Measurements from ENCODE around the gene GLRX5. TPM values are rescaled to one million over a fixed set of nuclear protein-coding genes. Genes with fewer than 3 reads are reported as not detected.

The GLRX5 gene
- total RNA-seq, 1 donor from 2014 or later, result 74.1 TPM

DNA sequence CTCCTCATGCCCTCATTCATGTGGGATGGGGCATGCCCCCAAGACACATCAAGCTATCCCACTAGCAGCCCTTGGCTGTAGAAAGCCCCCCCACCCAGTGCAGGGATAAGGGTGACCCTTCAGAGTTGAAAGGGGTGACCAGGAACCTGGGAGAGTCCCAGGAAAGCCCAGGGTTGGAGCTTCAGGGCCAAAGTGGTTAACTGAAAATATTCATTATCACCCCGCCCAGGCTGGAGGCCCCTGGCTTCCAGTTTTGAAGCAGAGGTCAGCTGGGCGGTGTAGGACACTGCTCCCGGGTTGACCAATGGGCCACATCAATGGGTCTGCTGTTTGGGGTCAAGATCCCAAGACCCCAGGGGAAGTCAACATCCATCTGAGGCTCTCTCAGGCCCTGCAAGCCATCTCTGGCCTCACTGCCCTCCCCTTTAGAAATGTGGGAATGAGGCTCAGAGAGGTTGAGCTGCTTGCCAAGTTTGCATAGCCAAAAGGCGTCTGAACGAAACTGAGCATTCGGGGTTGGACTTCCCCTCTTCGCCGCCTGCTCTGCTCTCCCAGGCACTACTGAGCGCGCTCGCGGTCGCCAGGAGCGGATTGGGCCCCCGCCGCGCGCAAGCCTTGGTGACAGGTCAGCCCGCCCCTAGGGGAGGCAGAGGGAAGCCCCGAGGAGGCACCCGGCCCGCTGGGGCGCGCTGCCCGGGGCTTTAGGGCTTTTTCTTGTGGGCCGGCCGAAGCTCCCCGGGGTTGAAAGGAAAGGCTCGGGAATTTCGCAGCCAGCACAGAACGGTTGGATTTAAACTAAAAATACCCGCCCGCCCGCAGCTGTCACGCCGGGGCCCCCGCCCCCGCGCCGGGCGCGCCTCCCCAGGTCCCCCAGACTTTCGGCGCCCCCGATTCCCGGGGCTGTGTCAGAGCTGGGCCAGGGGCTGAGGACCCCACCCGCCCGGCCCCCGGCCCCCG lies 19.0 kb upstream of the GLRX5 start:
- no peaks in the 10 kb centered on the region for H3K9me3 ChIP-seq (ENCODE audit: control insufficient read depth in 3 of 3, low read length in 3 of 3)
- H3K27me3 ChIP-seq (ENCODE audit: control insufficient read depth in 3 of 3, insufficient read depth in 3 of 3, low read length in 3 of 3), result no peaks in the 10 kb centered on the region
- H3K4me1 ChIP-seq (ENCODE audit: control insufficient read depth in 3 of 3, insufficient read depth in 3 of 3, low read length in 3 of 3), result peaks cover 51 to 62% (median 60%) of the 10 kb centered on the region in 3 donors

DNA sequence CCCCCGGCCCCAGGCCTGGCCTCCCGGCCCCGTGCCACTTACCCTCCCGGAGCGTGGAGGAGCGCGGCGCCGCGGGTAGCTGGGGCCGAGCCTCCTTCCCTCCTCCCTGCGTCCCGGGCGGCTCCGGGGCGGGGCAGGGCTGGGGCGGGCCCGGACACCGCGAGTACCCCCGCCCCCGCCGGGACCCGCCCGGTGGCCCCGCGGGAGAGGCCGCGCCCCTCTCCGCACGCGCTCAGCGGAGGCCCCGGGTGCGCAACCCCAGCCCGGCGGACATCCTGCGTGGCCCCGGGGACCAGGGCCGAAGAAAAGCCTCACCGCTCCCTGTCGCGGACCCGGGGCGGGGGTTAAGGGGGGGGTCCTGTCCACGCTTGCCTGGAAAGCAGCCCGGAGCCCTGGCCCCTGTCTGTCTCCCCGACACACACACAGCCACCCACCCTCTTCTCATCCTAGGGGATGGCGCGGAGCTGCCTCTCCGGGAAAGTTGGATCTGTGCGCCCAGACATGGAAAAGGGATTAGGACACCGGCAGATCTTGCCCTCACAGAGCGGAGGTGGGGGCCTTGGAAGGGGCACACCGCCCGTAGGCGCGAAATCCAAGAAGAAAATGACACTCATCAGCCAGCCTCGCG lies 18.2 kb upstream of the GLRX5 start, which contains the start of gene SYNE3:
TSS of gene SYNE3 (minus strand) at position 97 of the 628 bp plus-strand sequence. CDS start 40,829 bp downstream, outside the sequence.
- peak within 1 kb of the TSS; percentile 76 to 84 (median 79) for H3K4me3 ChIP-seq (ENCODE audit: low read length in 3 of 3)
- peak within 1 kb of the TSS; percentile 69 to 80 (median 75) for H3K9ac ChIP-seq (ENCODE audit: low read depth in 1 of 3, low read length in 3 of 3)
- no peaks in the 10 kb centered on the region for H3K9me3 ChIP-seq (ENCODE audit: control insufficient read depth in 3 of 3, low read length in 3 of 3)
- H3K27ac ChIP-seq (ENCODE audit: low read depth, low read length), result peak within 1 kb of the TSS; percentile 73
- H3K4me1 ChIP-seq (ENCODE audit: control insufficient read depth in 3 of 3, insufficient read depth in 3 of 3, low read length in 3 of 3), result peaks cover 49 to 58% (median 56%) of the 10 kb centered on the region in 3 donors
- H3K36me3 ChIP-seq (ENCODE audit: control insufficient read depth in 3 of 3, insufficient read depth in 3 of 3, low read length in 3 of 3), result no peaks in the 10 kb centered on the region
- no peaks in the 10 kb centered on the region for H3K27me3 ChIP-seq (ENCODE audit: control insufficient read depth in 3 of 3, insufficient read depth in 3 of 3, low read length in 3 of 3)

More for the DNA sequence above, 19.0 kb upstream of the GLRX5 start:
- peak overlapping the region; percentile 73 for H3K27ac ChIP-seq (ENCODE audit: low read depth, low read length)
- peak overlapping the region; percentile 69 to 80 (median 75) for H3K9ac ChIP-seq (ENCODE audit: low read depth in 1 of 3, low read length in 3 of 3)
- H3K4me3 ChIP-seq (ENCODE audit: low read length in 3 of 3), result peak overlapping the region; percentile 76 to 84 (median 79)
- H3K36me3 ChIP-seq (ENCODE audit: control insufficient read depth in 3 of 3, insufficient read depth in 3 of 3, low read length in 3 of 3), result no peaks in the 10 kb centered on the region

DNA sequence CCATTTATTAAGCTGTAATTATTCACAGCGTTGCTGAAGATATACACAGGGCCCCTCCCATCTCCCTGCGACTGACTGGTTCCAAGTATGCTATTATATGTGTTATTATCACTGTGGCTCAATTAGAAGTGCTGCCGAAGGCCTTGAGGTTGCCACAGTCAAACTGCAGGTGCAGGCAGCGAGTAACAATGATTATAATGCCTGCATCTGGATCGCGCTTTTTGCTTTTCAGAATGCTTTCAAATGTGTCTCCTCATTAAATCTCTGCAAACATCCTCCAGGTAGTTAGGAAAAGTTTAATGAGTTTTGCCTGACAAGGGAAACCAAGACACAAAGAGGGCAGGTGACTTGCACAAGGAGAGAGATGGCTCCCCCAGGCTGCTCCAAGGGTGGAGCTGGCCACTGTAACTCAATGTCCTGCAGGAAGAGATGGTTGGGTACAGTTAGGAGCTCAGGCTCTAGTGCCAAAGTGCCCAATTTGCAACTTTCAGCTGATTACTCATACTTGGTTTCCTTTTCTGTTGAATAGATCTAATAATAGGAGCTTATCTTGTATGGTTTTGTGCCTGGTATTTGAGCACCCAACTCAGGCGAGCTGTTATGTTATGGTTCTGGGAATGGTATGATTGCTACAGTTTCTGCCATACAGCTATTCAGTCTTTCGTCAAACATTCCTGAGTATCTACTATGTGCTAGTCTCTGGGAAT lies 16.7 kb upstream of the GLRX5 start:
- no peak overlapping the region for H3K4me3 ChIP-seq (ENCODE audit: low read length in 3 of 3)
- H3K4me1 ChIP-seq (ENCODE audit: control insufficient read depth in 3 of 3, insufficient read depth in 3 of 3, low read length in 3 of 3), result peaks cover 48 to 61% (median 56%) of the 10 kb centered on the region in 3 donors
- peak overlapping the region; percentile 30 for H3K27ac ChIP-seq (ENCODE audit: low read depth, low read length)
- H3K9ac ChIP-seq (ENCODE audit: low read depth in 1 of 3, low read length in 3 of 3), result no peak overlapping the region
- no peaks in the 10 kb centered on the region for H3K27me3 ChIP-seq (ENCODE audit: control insufficient read depth in 3 of 3, insufficient read depth in 3 of 3, low read length in 3 of 3)
- no peaks in the 10 kb centered on the region for H3K9me3 ChIP-seq (ENCODE audit: control insufficient read depth in 3 of 3, low read length in 3 of 3)
- no peaks in the 10 kb centered on the region for H3K36me3 ChIP-seq (ENCODE audit: control insufficient read depth in 3 of 3, insufficient read depth in 3 of 3, low read length in 3 of 3)

DNA sequence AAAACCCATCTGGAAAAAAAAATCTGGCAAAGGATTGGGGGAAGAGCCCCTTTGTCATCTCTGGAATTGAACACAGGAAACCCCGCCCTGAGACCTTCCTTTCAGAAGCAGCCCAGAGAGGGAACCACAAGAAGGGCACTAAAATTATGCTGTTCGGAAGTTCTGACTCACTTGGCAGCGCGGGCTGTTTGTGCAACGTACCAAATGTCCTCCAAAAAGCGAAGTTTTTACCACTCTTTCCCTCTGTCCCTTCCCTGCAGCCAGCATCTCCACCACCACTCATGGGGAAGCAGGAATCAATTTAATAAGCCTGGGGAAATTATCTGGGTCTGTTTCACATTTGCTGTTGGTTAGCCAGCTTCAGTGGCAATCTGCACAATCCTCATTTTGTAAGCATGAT lies 15.2 kb upstream of the GLRX5 start:
- Histone ChIP-seq H3K9me3 (ENCODE audit: control insufficient read depth in 3 of 3, low read length in 3 of 3) (no peaks in the 10 kb centered on the region), H3K9ac (ENCODE audit: low read depth in 1 of 3, low read length in 3 of 3) (peak overlapping the region in 1 of 3 donors; percentile 16), H3K27me3 (ENCODE audit: control insufficient read depth in 3 of 3, insufficient read depth in 3 of 3, low read length in 3 of 3) (no peaks in the 10 kb centered on the region), H3K27ac (ENCODE audit: low read depth, low read length) (peak overlapping the region; percentile 55), H3K4me3 (ENCODE audit: low read length in 3 of 3) (no peak overlapping the region), H3K36me3 (ENCODE audit: control insufficient read depth in 3 of 3, insufficient read depth in 3 of 3, low read length in 3 of 3) (no peaks in the 10 kb centered on the region), H3K4me1 (ENCODE audit: control insufficient read depth in 3 of 3, insufficient read depth in 3 of 3, low read length in 3 of 3) (peaks cover 46 to 63% (median 61%) of the 10 kb centered on the region in 3 donors)

DNA sequence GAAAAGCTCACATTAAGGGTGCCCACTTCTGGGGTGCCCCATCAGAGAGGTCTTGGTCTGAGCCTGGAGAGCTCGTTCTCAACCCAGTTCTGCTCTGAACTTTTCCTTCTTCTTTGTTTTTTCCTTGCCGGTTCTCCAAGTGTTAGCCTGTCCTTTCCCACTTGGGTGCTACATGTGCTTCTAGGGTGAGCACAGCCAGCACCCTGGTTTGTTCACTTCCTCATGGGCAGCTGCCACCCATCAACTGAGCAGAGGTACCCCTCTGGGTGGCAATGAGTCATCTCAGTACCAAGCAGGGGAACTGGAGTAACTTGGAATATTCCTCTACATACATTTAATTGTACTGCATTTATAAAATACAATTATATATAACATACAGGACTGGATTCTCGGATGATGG lies 14.5 kb upstream of the GLRX5 start:
- Histone ChIP-seq H3K9me3 (ENCODE audit: control insufficient read depth in 3 of 3, low read length in 3 of 3) (no peaks in the 10 kb centered on the region), H3K36me3 (ENCODE audit: control insufficient read depth in 3 of 3, insufficient read depth in 3 of 3, low read length in 3 of 3) (no peaks in the 10 kb centered on the region), H3K9ac (ENCODE audit: low read depth in 1 of 3, low read length in 3 of 3) (no peak overlapping the region), H3K27me3 (ENCODE audit: control insufficient read depth in 3 of 3, insufficient read depth in 3 of 3, low read length in 3 of 3) (no peaks in the 10 kb centered on the region), H3K27ac (ENCODE audit: low read depth, low read length) (peak overlapping the region; percentile 55), H3K4me1 (ENCODE audit: control insufficient read depth in 3 of 3, insufficient read depth in 3 of 3, low read length in 3 of 3) (peaks cover 40 to 57% (median 57%) of the 10 kb centered on the region in 3 donors), H3K4me3 (ENCODE audit: low read length in 3 of 3) (no peak overlapping the region)

DNA sequence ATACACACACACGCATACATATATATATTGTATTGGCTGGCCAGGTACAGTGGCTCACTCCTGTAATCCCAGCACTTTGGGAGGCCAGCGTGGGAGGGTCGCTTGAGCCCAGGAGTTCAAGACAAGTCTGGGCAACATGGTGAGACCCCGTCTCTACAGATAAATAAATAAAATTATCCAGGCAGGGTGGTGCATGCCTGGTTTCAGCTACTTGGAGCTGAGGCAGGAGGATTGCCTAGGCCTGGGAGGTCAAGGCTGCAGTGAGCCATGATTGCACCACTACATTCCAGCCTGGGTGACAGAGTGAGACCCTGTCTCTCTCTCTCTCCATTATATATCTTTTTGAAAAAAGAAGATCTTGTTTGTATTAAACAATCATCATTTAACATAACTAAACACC lies 13.8 kb upstream of the GLRX5 start:
- Histone ChIP-seq H3K9me3 (ENCODE audit: control insufficient read depth in 3 of 3, low read length in 3 of 3) (no peaks in the 10 kb centered on the region), H3K27ac (ENCODE audit: low read depth, low read length) (no peak overlapping the region), H3K27me3 (ENCODE audit: control insufficient read depth in 3 of 3, insufficient read depth in 3 of 3, low read length in 3 of 3) (no peaks in the 10 kb centered on the region), H3K9ac (ENCODE audit: low read depth in 1 of 3, low read length in 3 of 3) (no peak overlapping the region), H3K36me3 (ENCODE audit: control insufficient read depth in 3 of 3, insufficient read depth in 3 of 3, low read length in 3 of 3) (no peaks in the 10 kb centered on the region), H3K4me1 (ENCODE audit: control insufficient read depth in 3 of 3, insufficient read depth in 3 of 3, low read length in 3 of 3) (peaks cover 33 to 53% (median 51%) of the 10 kb centered on the region in 3 donors), H3K4me3 (ENCODE audit: low read length in 3 of 3) (no peak overlapping the region)

DNA sequence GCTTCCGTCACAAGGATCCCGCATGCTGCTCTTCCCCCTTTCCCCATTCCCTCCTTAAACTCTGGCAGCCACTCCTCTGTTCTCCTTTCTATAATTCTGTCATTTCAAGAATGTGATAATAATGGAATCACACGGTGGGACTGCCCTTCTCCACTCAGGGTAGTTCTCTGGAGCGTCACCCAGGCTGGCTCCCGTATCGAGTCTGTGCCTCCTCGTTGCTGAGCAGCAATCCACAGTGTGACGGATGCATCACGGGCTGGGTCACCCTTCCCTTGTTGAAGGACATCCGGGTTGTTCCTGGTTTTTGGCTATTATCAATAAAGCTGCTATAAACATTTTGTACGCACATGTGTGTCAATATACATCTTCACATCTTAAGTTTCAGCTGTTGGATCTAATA lies 12.7 kb upstream of the GLRX5 start:
- Histone ChIP-seq H3K27ac (ENCODE audit: low read depth, low read length) (no peak overlapping the region), H3K9me3 (ENCODE audit: control insufficient read depth in 3 of 3, low read length in 3 of 3) (no peaks in the 10 kb centered on the region), H3K36me3 (ENCODE audit: control insufficient read depth in 3 of 3, insufficient read depth in 3 of 3, low read length in 3 of 3) (no peaks in the 10 kb centered on the region), H3K9ac (ENCODE audit: low read depth in 1 of 3, low read length in 3 of 3) (no peak overlapping the region), H3K4me3 (ENCODE audit: low read length in 3 of 3) (no peak overlapping the region), H3K27me3 (ENCODE audit: control insufficient read depth in 3 of 3, insufficient read depth in 3 of 3, low read length in 3 of 3) (no peaks in the 10 kb centered on the region), H3K4me1 (ENCODE audit: control insufficient read depth in 3 of 3, insufficient read depth in 3 of 3, low read length in 3 of 3) (peaks cover 34 to 58% (median 52%) of the 10 kb centered on the region in 3 donors)

DNA sequence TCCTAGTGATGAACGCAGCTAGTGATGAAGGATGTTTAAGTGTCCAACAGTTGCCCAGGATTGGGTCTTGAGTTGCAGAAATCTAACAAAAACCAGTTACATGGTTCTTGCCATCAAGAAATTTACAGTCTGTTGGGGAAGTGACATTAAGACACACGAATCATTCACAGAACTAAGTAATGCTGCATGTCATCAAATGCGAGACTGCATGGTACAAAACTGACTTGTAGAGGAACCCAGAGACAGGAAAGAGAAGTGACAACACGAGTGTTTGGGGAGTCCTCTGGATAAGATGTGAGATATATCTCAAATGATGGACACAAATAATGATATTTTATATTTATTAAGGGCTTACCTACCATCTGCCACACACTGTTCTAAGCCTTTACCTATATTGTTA lies 12.3 kb upstream of the GLRX5 start:
- H3K36me3 ChIP-seq (ENCODE audit: control insufficient read depth in 3 of 3, insufficient read depth in 3 of 3, low read length in 3 of 3), result no peaks in the 10 kb centered on the region
- peaks cover 32 to 57% (median 51%) of the 10 kb centered on the region in 3 donors for H3K4me1 ChIP-seq (ENCODE audit: control insufficient read depth in 3 of 3, insufficient read depth in 3 of 3, low read length in 3 of 3)
- no peaks in the 10 kb centered on the region for H3K27me3 ChIP-seq (ENCODE audit: control insufficient read depth in 3 of 3, insufficient read depth in 3 of 3, low read length in 3 of 3)
- no peaks in the 10 kb centered on the region for H3K9me3 ChIP-seq (ENCODE audit: control insufficient read depth in 3 of 3, low read length in 3 of 3)
- H3K9ac ChIP-seq (ENCODE audit: low read depth in 1 of 3, low read length in 3 of 3), result no peak overlapping the region
- H3K4me3 ChIP-seq (ENCODE audit: low read length in 3 of 3), result no peak overlapping the region
- no peak overlapping the region for H3K27ac ChIP-seq (ENCODE audit: low read depth, low read length)

DNA sequence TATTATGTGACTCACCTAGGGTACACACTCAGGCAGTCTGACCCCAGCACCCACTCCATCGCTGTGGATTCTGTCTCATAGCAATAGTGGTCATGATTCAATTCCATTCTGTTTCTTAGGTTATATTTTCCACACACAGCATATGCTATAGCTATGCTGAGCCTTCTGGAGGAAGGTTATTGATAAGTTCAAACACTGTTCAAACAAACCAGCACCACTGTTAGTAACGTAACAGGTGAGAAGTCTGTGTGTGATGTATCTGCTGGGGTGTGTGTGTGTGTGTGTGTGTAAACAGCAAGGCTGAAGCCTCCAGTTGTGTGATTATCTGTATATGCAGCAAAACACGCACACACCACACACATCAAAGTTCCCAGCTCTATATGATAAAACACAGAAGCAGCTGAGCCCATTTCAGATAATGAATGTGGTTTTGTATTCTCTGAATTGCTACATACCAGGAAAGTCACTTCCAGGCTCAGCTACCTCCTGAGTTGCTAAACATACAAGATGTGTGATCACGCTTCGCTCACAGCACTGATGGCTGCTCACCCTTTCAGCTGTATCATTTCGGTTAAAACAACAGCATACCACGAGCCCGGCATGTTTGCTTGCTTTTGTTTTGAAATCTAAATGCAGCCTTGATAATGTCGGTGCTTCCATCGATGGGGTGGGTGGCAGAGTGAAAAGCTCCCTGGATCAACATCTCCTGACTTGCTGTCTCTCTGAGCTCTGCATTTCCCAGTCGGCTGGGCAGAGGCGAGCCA lies 11.6 kb upstream of the GLRX5 start:
- Histone ChIP-seq H3K4me1 (ENCODE audit: control insufficient read depth in 3 of 3, insufficient read depth in 3 of 3, low read length in 3 of 3) (peaks cover 27 to 53% (median 45%) of the 10 kb centered on the region in 3 donors), H3K27me3 (ENCODE audit: control insufficient read depth in 3 of 3, insufficient read depth in 3 of 3, low read length in 3 of 3) (no peaks in the 10 kb centered on the region), H3K9ac (ENCODE audit: low read depth in 1 of 3, low read length in 3 of 3) (no peak overlapping the region), H3K4me3 (ENCODE audit: low read length in 3 of 3) (peak overlapping the region in 1 of 3 donors; percentile 15), H3K9me3 (ENCODE audit: control insufficient read depth in 3 of 3, low read length in 3 of 3) (no peaks in the 10 kb centered on the region), H3K27ac (ENCODE audit: low read depth, low read length) (no peak overlapping the region), H3K36me3 (ENCODE audit: control insufficient read depth in 3 of 3, insufficient read depth in 3 of 3, low read length in 3 of 3) (no peaks in the 10 kb centered on the region)

Measured in skeletal muscle tissue (tissue), 4 donors.